HG03460 (cell line): Measurements from ENCODE around the gene DERL3.

Experiments used
- ATAC-seq: cut with Tn5 transposase; IDR thresholded peaks from one replicate; pipeline ENCODE4 v1.9.1; 2021; ENCODE audit not compliant: unreplicated experiment

DERL3 gene

GRCh38 chr22:23832226-23833016 is 6.4 kb downstream of the DERL3 start:
- no peak for ATAC-seq

GRCh38 chr22:23831781-23832180 is 7.0 kb downstream of the DERL3 start:
- ATAC-seq: no peak

DNA sequence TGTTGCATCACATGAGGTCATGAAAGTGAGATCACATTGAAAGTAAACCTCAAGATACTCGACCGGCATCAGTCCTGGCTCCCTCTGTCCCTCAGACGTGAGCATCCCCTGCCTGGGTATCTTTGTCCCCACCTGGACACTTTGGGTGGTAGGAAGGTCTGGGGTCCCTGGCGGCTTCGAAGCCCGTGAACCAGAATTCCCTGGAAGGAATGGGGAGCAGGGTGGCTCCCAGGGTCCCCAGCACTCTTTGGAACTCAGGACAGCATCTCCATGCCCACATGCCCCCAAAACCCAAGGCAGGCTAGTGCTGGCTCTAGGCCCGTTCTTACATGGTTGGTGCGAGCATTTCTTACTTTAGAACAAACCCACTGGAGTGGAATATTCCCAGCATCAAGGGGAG is 7.5 kb downstream of the DERL3 start:
- ATAC-seq: no peak

DNA sequence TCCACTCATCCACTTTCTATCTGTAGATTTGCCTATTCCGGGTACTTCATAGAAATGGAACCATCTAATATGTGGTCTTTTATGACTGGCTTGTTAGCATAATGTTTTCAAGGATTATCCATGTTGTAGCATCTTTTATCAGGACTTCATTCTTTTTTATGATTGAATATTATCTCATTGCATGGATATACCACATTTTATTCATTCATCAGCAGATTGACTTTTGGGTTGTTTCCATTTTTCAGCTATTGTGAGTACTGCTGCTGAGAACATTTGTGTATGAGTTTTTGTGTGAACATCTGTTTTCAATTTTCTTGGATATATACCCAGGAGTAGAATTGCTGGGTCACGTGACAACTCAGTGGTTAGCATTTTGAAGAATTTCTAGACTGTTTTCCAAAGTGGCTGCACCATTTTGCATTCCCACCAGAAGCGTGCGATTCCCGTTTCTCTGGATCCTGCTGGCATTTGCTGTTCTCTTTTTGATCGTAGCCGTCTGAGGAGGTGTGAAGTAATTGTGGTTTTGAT is 8.9 kb downstream of the DERL3 start:
- ATAC-seq: no peak

GRCh38 chr22:23828800-23829680 is 9.8 kb downstream of the DERL3 start:
- no peak for ATAC-seq

DNA sequence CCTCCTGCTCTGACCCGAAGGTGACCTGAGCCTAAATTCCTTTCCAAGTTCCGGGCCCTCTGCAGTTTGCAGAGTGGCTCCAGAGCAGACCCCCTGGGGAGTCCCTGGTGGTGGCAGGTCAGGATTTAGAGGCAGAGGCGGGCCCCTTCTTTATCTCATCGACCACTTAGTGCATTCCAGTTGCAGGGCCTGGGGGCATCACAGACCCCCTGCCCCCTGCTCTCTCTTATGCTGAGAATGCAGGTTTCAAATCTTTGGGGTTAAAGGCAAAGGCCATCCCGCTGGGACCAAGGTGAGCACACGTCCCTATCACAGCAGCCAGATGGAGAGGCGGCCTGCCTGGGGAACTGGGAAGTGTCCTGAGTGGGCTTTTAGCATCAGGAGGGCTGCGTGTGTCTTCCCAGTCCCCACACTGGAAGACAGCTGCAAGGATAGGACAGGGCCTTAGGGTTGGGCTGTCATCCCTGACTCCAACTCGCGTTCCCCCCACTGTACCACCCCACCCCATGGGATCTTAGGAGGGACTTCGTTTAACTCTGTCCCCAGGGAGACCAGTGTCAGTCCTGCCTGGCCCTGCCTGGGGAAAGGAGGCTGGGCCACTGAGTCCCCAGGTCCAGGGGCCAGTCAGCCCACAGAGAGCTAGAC is 11.3 kb downstream of the DERL3 start:
- ATAC-seq: no peak

DNA sequence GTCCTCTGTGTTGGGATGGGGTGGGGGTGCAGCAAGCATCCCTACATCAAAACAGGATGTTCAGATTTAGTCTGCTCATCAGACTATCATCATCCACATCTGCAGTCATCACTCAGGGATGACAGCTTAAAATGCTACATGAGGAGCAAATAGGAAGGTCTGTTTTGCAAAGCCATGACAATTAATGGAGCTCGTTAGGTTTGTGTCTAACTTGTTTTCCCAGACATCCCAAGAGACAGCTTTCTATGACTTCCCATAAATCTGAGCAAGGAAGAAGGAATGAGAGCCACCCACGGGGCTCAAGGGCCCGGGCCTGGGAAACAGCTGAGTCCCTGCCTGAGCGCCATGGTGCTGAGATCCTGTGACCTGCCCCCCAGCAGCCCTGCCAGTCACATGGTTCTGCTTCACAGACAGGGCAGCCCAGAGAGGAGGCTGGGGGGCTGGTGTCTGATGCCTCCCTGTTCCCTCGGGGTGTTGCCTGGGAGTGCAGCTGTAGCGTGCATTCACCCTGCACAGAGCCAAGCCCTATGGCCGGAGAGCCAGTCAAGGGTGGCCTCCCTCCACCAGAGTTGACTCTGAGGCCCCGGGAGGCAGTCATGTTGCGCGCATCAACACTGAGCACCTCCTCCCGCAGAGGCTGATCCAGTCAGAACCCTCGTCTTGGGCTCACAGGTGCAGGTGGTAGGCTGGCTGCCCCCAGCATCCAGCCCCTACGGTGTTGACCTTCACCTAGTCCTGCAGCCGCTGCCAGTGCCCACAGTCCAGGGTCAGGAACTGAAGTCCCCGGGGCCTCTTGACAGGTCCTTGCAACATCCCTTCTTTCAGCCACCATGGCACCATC is 12.1 kb downstream of the DERL3 start:
- no peak for ATAC-seq

DNA sequence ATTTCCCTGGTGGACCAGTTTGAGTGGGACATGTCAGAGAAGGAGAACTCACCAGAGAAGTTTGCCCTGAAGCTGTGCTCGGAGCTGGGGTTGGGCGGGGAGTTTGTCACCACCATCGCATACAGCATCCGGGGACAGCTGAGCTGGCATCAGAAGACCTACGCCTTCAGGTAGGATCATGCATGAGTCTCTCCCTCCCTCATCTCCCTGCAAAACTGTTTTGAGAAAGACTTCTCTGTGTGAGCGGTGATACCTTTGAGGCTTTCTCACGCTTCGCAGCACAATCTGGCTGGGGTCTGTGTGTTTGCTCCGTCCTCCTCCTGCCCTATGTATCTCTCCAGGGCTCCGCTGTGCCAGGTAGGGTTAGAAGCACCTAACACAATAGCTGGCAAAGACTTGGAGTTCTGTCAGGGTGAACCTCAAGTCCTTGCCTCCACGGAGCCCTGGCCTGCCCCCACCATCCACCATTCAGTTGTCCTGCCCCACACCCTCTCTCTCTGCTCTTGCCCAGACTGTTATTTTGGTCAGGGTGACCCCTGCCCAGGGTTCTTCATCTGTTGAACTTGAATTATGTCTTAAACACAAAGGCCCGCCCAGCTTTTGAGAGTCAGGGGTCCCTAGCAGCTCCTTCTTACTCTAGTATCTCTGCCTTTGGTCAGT is 13.4 kb downstream of the DERL3 start:
- no peak for ATAC-seq

GRCh38 chr22:23824476-23825245 is 14.1 kb downstream of the DERL3 start:
- ATAC-seq: no peak

- ATAC-seq: no peak
These were observed 15.4 kb downstream of the DERL3 start for GRCh38 chr22:23823331-23823791.

DNA sequence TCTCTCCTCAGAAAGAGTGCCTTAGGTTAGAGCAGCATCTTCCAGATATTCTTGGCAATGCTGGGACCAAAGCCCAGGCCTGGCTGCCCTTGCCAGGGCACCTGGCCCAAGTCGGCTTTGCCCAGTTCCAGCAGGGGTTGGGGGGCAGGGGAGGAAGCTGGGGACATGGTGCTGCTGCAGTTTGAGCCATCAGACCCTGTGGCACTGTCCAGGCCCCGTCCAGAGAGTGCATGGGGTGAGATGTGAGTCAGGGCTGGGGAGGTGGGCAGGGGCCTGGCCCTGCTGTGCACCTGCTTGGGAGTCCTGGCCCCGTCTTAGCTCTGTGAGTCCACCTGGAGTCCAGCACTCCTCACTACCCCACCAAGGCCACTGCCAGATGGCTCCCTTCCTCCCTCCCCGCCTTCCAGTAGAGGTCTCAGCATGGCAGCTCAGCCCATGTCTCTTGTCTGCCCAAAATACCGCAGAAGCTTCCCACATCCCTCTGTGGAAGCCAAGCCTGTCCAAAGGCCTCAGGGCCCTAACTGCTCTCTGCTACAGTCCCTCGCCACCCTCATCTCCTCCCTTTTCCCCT is 16.6 kb downstream of the DERL3 start:
- ATAC-seq: no peak

DNA sequence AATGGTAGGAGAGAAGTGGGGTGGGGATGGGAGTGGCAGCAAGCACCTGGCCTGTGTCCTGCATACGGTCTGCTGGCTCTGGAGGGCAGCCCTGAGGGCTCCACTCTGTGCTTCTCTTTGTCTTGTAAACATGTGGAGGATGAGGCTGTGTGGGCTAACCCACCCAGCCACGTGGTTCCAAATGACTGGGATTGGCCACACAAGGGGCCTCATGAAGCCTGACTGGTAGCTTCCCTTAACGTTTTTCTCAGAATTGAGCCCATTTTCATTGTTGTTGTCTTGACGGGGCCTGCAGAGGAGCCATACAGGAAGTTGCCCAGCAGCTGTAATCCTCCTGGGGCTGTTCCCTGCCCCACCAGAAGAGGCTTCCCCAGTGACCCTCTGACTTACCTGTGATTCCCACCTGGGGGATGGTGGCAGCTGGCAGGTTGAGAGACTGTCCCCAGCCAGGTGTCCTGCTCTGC is 18.0 kb downstream of the DERL3 start:
- ATAC-seq: no peak

GRCh38 chr22:23818541-23818940 is 20.3 kb downstream of the DERL3 start:
- ATAC-seq: no peak

DNA sequence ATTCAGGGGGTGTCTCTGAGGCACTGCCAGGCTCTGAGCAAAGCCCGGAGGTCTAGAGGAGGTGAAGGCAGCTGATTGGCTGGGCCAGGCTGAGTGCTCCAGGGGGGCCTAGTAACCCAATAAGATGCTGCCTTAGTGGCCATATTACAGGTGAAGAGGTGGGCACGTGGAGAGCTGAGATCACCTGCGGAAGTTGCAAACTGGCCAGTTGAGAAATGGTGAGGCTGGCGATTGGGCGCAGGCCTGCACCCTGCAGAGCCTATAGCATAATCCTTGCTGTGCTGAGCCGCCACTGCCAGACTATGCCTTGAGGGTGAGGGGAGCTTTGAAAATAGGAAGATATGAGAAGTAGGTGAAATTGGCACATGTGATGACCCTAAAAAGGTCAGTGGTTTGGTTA is 21.7 kb downstream of the DERL3 start:
- no peak for ATAC-seq

DNA sequence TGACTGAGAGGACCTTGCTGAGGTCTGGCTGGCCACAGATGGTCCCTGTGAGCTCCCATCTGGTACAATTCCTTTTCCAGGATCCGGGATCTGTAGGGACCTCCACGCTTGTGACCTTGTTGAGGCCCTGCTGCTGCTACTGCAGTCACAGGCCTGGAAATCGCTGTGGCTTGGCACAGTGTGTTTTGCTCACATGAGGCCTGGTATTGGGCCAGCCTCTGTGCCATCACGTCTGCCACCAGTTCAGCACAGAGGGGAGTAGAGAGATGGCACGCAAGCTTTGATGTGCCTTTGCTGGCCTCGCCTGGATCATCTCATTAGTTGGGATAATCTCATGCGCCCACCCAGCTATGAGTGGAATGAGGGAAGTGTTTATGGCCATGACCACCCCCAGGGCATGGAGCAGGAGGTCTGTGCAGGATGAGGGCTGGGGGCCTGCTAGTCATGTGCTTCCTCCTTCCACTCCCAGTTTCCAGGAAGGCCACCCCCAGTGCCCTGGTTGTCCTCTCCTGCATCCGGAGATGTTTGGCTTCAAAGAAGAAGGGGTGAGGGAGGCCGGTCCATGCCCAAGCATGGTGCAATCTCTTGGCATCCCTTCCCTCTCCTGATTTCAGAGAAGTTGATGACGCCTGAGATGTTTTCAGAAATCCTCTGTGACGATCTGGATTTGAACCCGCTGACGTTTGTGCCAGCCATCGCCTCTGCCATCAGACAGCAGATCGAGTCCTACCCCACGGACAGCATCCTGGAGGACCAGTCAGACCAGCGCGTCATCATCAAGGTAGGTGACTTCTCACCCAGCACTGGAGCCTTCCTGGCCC is 22.4 kb downstream of the DERL3 start:
- no peak for ATAC-seq

DNA sequence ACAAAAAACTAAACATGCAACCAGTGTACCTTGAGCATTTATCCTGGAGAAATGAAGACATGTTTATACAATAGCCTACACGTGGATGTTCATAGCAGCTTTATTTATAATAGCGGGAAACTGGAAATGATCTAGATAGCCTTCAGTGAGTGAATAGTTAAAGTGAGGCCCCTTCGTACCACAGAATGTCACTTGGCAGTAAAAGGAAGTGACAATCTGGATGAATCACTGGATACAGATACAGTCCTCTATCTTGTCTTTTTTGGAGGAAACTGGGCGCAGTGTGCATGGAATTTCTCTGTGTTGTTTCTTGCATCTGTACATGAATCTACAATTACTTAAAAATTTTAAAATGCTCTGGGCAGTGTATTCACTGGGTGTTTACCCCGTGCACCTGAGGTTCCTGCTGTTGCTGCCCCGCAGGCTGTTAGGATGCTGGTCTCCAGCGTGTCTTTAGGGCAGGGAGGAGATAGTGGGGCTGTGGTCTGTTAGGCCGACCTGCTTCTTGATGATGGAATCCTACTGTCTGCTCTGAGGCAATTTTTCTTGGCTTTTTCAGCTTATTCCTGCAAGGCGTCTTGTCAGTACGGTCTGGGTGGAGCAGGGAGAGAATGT is 23.2 kb downstream of the DERL3 start:
- no peak for ATAC-seq

GRCh38 chr22:23812378-23812777 is 26.4 kb downstream of the DERL3 start:
- ATAC-seq: no peak
